Stomach (tissue), 4 donors: ENCODE measurements around the gene BTBD9.

Experiments used
- CTCF ChIP-seq, 7 experiments: fragments of 450-650 bp in 4 of 7; fragments of 200-600 bp in 3 of 7; sonication (generic) in 3 of 7; IDR thresholded peaks; one replicate each; pipeline ENCODE4 v1.5.1; 2016 to 2019; ENCODE audit warnings: antibody characterized with exemption in 7 of 7, control low read depth in 2 of 7, mild to moderate bottlenecking in 1 of 7
- EP300 ChIP-seq: sonication (generic); formaldehyde crosslinking; IDR thresholded peaks from one replicate; pipeline ENCODE4 v1.6.1; 2017; ENCODE audit warnings: antibody characterized with exemption

GRCh38 chr6:38209371-38210260 lies 430.1 kb downstream of the BTBD9 start:
- TF ChIP-seq CTCF (IDR thresholded peaks at IDR 0.05) (no peak), EP300 (no peak)
